ENCODE measurements around the gene WNK3.

WNK3 gene

DNA sequence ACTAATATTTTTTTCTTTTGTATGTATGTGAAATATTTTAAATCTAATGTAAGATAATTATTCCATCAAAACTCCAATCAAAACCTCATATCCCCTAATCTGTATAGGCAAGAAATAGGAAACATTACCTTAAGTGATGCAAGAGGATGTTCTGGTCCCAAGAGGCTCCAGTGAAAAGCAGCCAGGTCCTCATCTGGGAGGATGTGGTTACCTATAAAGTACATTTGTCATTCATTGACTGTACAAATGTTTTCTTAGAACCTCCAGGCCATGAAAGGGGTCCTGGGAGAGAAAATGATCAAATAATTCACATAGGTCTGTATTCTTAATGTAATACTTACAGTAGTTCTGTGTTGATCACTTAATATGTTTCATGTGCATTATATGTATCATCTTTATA, 200.3 kb downstream of the WNK3 start:
- ATAC-seq, result no peak

Data from activated CD4-positive, CD25-positive, alpha-beta regulatory T cell treated with anti-CD3 and anti-CD28 coated beads, Interleukin-2, amount 50 U/mL, for 24 hours (primary cell).